Measurements from ENCODE around the gene CABLES1. TPM values are rescaled to one million over a fixed set of nuclear protein-coding genes. Genes with fewer than 3 reads are reported as not detected.
A peak's percentile ranks its signal among the peaks of the same experiment; 100 is the strongest.

Gene CABLES1
- polyA plus RNA-seq, 1 donor, result 11.1 TPM

DNA sequence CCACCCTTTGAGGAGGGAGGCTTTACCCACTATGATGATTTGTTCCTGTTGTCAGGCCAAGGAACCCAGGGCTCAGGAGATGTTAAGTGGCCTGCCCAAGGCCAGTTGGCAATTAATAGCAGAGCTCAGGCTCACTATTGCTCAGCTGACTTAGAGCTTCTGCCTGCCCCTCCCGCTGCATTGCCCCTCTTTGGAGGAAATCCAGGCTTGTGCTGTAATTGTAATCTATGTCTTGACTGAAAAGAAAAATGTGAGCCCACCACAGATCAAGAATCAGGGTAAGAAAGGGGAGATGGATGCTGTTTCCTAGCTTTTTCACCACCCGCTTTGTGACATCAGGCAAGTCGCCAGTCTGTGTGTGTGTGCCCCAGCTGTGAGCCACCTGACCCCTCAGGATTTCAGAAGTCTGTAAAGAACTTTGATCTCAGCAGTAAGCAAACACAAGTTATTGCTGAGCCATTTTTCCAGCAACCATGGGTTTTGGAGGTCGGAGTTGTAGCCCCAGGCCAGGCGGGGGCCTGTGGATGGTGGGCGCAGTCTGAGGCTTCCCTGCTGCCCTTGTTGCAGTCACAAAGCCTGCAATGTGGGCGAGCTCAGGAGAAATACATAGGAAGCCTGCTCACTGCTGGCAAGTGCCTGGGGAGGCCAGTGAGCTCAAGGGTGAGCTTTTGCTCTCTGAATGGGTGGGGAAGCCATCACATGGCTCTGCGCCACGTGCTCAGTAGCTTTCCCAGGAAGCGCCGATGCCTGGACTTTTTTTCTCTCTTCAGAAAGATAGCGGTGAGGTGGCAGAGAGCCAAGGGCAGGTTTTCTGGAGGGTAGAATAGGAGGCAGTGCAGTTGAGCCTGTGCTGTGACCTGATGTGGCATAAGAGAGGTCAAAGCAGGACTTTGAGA lies 6.1 kb downstream of the CABLES1 start:
- no CpG with 5 or more reads among the region's 12 CpGs for WGBS (ENCODE audit: insufficient coverage, low lambda C conversion rate)
- H3K4me3 ChIP-seq (ENCODE audit: low read length), result no peak overlapping the region
- peak; percentile 93 to 98 for DNase-seq
- no peaks in the 10 kb centered on the region for H3K9me3 ChIP-seq (ENCODE audit: control insufficient read depth, low read depth, low read length)
- H3K4me1 ChIP-seq (ENCODE audit: control insufficient read depth, insufficient read depth, low read length), result peaks cover 65% of the 10 kb centered on the region
- peaks cover 11% of the 10 kb centered on the region for H3K27me3 ChIP-seq (ENCODE audit: control insufficient read depth, insufficient read depth, low read length)
- H3K36me3 ChIP-seq (ENCODE audit: control insufficient read depth, insufficient read depth, low read length), result no peaks in the 10 kb centered on the region
- H3K27ac ChIP-seq (ENCODE audit: low read length), result peak overlapping the region; percentile 97

DNA sequence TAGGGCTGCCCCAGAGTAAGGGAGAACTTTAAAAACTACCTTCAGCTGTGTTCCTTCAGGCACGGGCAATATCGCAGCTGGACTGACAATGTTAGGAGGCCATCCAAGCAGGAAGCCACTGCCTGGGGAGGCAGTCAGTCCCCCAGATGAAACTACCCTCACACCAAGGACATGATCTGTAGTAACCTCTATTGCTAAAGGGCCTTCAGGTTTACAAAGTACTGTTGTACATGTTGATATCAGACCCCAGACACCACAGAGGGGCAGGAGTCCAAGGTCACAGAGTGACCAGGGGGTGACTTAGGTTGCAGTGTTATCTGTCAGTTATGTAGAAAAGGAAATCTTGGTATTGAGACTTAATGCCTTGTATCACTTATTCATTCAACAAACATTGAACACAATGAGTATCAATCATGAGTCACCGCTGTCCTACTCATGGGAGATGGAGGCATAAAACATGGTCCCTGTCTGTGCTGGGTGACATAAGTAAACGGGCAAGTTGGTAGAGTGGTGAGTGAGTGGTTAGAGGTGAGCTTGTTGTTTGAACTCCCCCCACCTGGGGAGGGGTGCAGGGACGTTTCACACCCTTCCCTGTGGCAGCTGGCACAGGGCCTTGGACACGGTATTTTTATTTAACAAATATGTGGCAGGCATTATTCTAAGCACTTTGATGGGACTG lies 7.1 kb downstream of the CABLES1 start:
- Histone ChIP-seq H3K4me3 (ENCODE audit: low read length) (no peak overlapping the region), H3K4me1 (ENCODE audit: control insufficient read depth, insufficient read depth, low read length) (peaks cover 59% of the 10 kb centered on the region), H3K36me3 (ENCODE audit: control insufficient read depth, insufficient read depth, low read length) (no peaks in the 10 kb centered on the region), H3K27ac (ENCODE audit: low read length) (peak overlapping the region; percentile 97), H3K27me3 (ENCODE audit: control insufficient read depth, insufficient read depth, low read length) (peaks cover 4% of the 10 kb centered on the region), H3K9me3 (ENCODE audit: control insufficient read depth, low read depth, low read length) (no peaks in the 10 kb centered on the region)
- whole genome bisulfite sequencing (ENCODE audit: insufficient coverage, low lambda C conversion rate), result no CpG with 5 or more reads among the region's 6 CpGs
- DNase-seq, result peak in 1 of 2 donors; percentile 21

DNA sequence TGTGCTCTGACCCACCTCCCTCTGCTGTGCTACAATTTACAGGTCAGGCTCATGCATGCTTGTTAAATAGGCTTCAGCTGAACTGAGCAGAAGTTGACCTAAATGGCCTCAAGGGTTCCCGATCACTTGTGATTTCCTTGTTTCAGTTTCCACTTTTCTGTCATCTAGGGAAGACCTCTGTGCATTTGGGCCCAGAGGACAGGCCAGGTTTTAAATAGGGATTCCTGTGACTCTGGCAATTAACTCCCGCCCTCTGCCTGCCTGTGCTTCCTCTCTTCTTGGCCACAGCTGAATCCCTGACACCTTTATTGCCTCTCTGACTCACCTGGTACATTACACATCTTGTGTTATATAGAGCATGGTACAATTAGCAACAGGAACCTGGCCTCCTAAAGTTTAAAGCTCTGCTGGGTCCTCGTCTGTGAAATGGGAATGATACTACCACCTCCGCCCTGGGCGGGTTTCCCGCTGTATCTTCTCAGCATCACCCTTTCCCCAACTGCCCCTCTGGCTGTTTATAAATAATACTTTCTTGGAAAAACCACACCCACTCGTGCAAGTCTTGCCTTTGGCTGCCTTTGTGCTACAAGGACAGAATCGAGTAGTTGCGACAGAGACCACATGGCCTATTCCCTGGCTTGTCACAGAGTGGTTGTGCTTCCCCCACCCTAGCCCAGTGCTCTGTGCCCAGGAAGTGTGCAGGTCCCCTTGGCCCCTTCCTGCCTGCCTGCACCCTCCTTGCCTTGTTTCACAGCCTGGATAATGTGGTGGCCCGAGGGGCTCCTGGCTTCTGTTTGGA lies 7.9 kb downstream of the CABLES1 start:
- Histone ChIP-seq H3K36me3 (ENCODE audit: control insufficient read depth, insufficient read depth, low read length) (no peaks in the 10 kb centered on the region), H3K9me3 (ENCODE audit: control insufficient read depth, low read depth, low read length) (no peaks in the 10 kb centered on the region), H3K27ac (ENCODE audit: low read length) (peak overlapping the region; percentile 97), H3K27me3 (ENCODE audit: control insufficient read depth, insufficient read depth, low read length) (no peaks in the 10 kb centered on the region), H3K4me3 (ENCODE audit: low read length) (no peak overlapping the region), H3K4me1 (ENCODE audit: control insufficient read depth, insufficient read depth, low read length) (peaks cover 52% of the 10 kb centered on the region)
- no CpG with 5 or more reads among the region's 10 CpGs for WGBS (ENCODE audit: insufficient coverage, low lambda C conversion rate)
- DNase-seq, result peak; percentile 84 to 94

DNA sequence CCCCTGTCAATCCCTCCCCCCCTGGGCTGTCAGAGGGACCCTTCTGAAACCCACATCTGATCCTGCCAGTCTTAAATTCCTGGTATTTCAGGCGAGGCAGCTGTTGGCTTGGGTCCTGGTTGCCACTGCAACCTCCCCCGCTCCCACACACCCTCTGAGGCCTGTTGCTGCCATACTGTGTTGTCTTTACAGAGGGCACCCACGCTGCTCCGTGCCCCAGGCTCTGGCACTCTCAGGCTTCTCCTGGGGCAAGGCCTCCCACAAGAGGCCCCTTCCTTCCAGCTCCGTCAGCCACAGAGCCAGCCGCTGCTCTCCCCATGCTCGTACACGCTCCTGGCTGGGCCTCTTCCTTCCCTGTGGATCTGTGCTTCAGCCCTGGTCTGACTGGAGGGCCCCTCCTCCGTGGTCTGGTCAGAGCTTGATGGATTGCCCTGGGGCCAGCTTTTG lies 8.6 kb downstream of the CABLES1 start:
- DNase-seq, result peak in 1 of 2 donors; percentile 37

DNA sequence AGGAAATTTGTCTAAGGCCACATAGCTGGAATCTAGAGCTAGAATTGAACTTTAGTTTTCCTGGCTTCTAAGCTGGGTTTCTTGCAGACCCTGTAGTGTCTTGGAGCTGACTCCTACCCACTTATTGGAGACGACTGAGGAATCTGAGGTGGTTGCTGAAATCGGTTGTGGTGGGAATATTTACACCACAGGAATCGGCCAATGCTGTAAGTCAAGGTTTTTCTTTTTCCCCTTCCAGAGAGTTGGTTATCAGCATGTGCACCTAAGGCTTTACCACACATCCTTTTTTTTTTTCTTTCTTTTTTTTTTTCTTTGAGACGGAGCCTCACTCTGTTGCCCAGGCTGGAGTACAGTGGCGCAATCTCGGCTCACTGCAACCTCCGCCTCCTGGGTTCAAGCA lies 9.4 kb downstream of the CABLES1 start:
- Histone ChIP-seq H3K36me3 (ENCODE audit: control insufficient read depth, insufficient read depth, low read length) (no peaks in the 10 kb centered on the region), H3K4me1 (ENCODE audit: control insufficient read depth, insufficient read depth, low read length) (peaks cover 49% of the 10 kb centered on the region), H3K4me3 (ENCODE audit: low read length) (no peak overlapping the region), H3K27ac (ENCODE audit: low read length) (peak overlapping the region; percentile 97), H3K9me3 (ENCODE audit: control insufficient read depth, low read depth, low read length) (no peaks in the 10 kb centered on the region), H3K27me3 (ENCODE audit: control insufficient read depth, insufficient read depth, low read length) (no peaks in the 10 kb centered on the region)
- DNase-seq, result no peak
- no CpG with 5 or more reads among the region's 7 CpGs for WGBS (ENCODE audit: insufficient coverage, low lambda C conversion rate)

More for the DNA sequence above, 8.6 kb downstream of the CABLES1 start:
- Histone ChIP-seq H3K27me3 (ENCODE audit: control insufficient read depth, insufficient read depth, low read length) (no peaks in the 10 kb centered on the region), H3K27ac (ENCODE audit: low read length) (peak overlapping the region; percentile 97), H3K4me3 (ENCODE audit: low read length) (no peak overlapping the region), H3K4me1 (ENCODE audit: control insufficient read depth, insufficient read depth, low read length) (peaks cover 49% of the 10 kb centered on the region), H3K36me3 (ENCODE audit: control insufficient read depth, insufficient read depth, low read length) (no peaks in the 10 kb centered on the region), H3K9me3 (ENCODE audit: control insufficient read depth, low read depth, low read length) (no peaks in the 10 kb centered on the region)
- no CpG with 5 or more reads among the region's 9 CpGs for WGBS (ENCODE audit: insufficient coverage, low lambda C conversion rate)

DNA sequence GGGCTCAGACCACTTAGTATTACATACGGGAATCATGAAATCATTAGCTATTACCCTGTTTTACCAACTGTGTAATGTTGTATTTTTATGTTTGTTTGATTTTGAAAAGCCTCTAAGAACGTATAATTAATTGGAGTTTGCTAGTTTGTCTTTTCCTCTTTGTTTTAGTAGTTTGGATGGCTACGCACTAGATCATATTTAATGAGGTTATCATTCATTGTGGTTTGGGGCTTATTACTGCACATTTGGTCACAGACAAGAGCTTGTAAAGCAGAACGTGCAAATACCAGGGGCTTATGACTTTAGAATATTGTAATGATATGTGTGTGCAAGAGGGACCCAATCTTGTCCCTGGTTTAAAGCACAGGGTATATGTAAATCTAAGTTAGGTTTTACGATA lies 10.3 kb downstream of the CABLES1 start:
- H3K27ac ChIP-seq (ENCODE audit: low read length), result no peak overlapping the region
- no peak overlapping the region for H3K4me3 ChIP-seq (ENCODE audit: low read length)
- H3K36me3 ChIP-seq (ENCODE audit: control insufficient read depth, insufficient read depth, low read length), result no peaks in the 10 kb centered on the region
- H3K27me3 ChIP-seq (ENCODE audit: control insufficient read depth, insufficient read depth, low read length), result no peaks in the 10 kb centered on the region
- H3K9me3 ChIP-seq (ENCODE audit: control insufficient read depth, low read depth, low read length), result no peaks in the 10 kb centered on the region
- H3K4me1 ChIP-seq (ENCODE audit: control insufficient read depth, insufficient read depth, low read length), result peaks cover 40% of the 10 kb centered on the region
- no peak for DNase-seq
- WGBS (ENCODE audit: insufficient coverage, low lambda C conversion rate), result 80% methylated on average over 2 of the region's 5 CpGs

DNA sequence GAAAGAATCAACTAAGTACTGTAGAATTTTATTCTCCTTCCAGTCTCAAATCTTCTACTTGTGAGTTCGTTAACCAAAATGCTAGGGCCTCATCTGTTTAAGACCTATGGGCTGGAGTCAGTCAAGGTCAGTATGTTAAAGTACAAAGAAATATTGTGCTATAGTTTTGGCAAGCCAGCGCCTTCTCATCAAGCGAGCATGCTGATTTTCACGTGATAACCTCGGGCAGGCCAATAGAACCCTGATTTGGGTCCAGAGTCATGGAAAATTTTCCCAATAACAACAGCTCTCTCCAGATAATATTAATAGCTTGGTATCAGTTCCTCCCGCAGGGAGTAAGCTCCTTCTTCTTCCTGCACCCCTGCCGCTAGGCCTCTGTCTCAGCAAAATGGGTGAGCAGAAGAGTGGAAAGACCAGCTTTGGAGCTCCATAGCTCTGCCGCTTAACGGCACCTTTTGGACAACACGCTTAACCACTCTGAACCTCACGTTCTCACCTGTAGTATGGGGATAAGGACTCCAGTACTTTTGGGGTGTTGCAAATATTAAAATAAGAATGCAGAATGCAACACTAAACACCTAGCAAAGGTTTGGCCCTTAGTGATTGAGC lies 11.7 kb downstream of the CABLES1 start:
- Histone ChIP-seq H3K9me3 (ENCODE audit: control insufficient read depth, low read depth, low read length) (no peaks in the 10 kb centered on the region), H3K27ac (ENCODE audit: low read length) (no peak overlapping the region), H3K36me3 (ENCODE audit: control insufficient read depth, insufficient read depth, low read length) (no peaks in the 10 kb centered on the region), H3K4me1 (ENCODE audit: control insufficient read depth, insufficient read depth, low read length) (peaks cover 27% of the 10 kb centered on the region), H3K4me3 (ENCODE audit: low read length) (no peak overlapping the region), H3K27me3 (ENCODE audit: control insufficient read depth, insufficient read depth, low read length) (no peaks in the 10 kb centered on the region)
- DNase-seq, result no peak
- no CpG with 5 or more reads among the region's 11 CpGs for WGBS (ENCODE audit: insufficient coverage, low lambda C conversion rate)

DNA sequence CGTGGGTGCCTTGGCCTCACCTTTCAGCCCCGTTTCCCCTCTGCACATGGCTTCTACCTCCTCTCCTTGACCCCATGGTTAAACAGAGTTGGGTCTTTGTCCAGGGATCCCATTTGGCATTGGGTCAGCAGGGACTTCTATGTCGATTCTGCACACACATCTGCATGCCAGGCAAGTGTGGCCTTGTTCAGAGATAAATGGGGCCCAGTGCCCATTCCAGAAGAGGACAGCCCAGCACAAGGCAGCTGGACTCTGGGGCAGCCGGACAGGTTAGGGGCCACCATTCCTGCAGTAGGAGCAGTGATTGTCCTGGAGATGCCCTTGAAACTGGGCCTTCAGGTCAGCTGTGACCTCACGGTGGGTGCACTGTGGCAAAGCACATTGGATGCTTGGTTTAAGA lies 13.1 kb downstream of the CABLES1 start:
- WGBS (ENCODE audit: insufficient coverage, low lambda C conversion rate), result no CpG with 5 or more reads among the region's 5 CpGs
- Histone ChIP-seq H3K27ac (ENCODE audit: low read length) (no peak overlapping the region), H3K36me3 (ENCODE audit: control insufficient read depth, insufficient read depth, low read length) (no peaks in the 10 kb centered on the region), H3K4me1 (ENCODE audit: control insufficient read depth, insufficient read depth, low read length) (peaks cover 13% of the 10 kb centered on the region), H3K4me3 (ENCODE audit: low read length) (no peak overlapping the region), H3K9me3 (ENCODE audit: control insufficient read depth, low read depth, low read length) (no peaks in the 10 kb centered on the region), H3K27me3 (ENCODE audit: control insufficient read depth, insufficient read depth, low read length) (no peaks in the 10 kb centered on the region)
- no peak for DNase-seq

DNA sequence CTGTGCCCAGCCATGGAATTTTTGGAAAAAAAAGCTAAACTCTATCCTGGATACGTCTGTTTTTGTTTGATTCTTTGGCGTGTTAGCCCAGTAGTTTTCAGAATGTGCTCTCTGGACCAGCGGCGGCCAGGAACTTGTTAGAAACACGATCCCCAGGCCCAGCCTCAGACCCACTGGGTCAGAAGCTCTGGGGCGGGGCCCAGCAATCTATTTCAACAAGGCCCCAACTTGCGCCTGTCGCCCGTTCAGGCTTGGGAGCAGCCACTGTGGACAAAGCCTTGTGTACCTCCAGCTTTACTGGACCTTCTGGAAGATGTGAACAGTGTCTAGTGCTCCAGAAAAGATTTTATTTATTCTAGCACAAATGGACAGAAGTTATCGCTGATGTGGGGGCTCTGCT lies 14.3 kb downstream of the CABLES1 start:
- WGBS (ENCODE audit: insufficient coverage, low lambda C conversion rate), result no CpG with 5 or more reads among the region's 10 CpGs

More for the DNA sequence above, 14.3 kb downstream of the CABLES1 start:
- Histone ChIP-seq H3K27ac (ENCODE audit: low read length) (no peak overlapping the region), H3K9me3 (ENCODE audit: control insufficient read depth, low read depth, low read length) (no peaks in the 10 kb centered on the region), H3K36me3 (ENCODE audit: control insufficient read depth, insufficient read depth, low read length) (no peaks in the 10 kb centered on the region), H3K4me3 (ENCODE audit: low read length) (no peak overlapping the region), H3K27me3 (ENCODE audit: control insufficient read depth, insufficient read depth, low read length) (no peaks in the 10 kb centered on the region), H3K4me1 (ENCODE audit: control insufficient read depth, insufficient read depth, low read length) (peaks cover 1% of the 10 kb centered on the region)
- no peak for DNase-seq
